Tibial nerve (tissue), 4 donors: Measurements from ENCODE around the gene CMIP. TPM values are rescaled to one million over a fixed set of nuclear protein-coding genes. Genes with fewer than 3 reads are reported as not detected.

Experiments
- DNase-seq, 2 donors: peaks; one replicate each; pipeline ENCODE4 v3.0.0-alpha.2; 2019; ENCODE audit warnings: low spot score in 2 of 2
- H3K27ac ChIP-seq, 4 donors: fragments of 200-600 bp; sonication (generic) in 3 of 4; one replicate each; pipeline ENCODE4 v1.5.1; 2017 to 2019; ENCODE audit warnings: mild to moderate bottlenecking in 1 of 4
- H3K27me3 ChIP-seq, 2 donors: fragments of 200-600 bp; sonication (generic) in 1 of 2; one replicate each; pipeline versions ENCODE4 v1.5.1 to v1.6.0; 2017 to 2019
- H3K36me3 ChIP-seq, 3 donors: fragments of 200-600 bp; sonication (generic); one replicate each; pipeline ENCODE4 v1.5.1; 2018 to 2019
- H3K4me1 ChIP-seq, 4 donors: fragments of 200-600 bp; sonication (generic) in 3 of 4; one replicate each; pipeline ENCODE4 v1.5.1; 2017 to 2019
- H3K4me3 ChIP-seq, 4 donors: fragments of 200-600 bp; sonication (generic) in 3 of 4; one replicate each; pipeline ENCODE4 v1.5.1; 2017 to 2019; ENCODE audit warnings: mild to moderate bottlenecking in 1 of 4, moderate library complexity in 1 of 4
- H3K9me3 ChIP-seq, 4 donors: fragments of 200-600 bp; sonication (generic) in 3 of 4; one replicate each; pipeline ENCODE4 v1.5.1; 2017 to 2019
- EP300 ChIP-seq, 2 donors: sonication (generic); formaldehyde crosslinking; IDR thresholded peaks; one replicate each; pipeline ENCODE4 v1.6.1; 2017; ENCODE audit warnings: antibody characterized with exemption in 2 of 2, mild to moderate bottlenecking in 1 of 2
- POLR2A ChIP-seq, 2 donors: fragments of 450-650 bp; IDR thresholded peaks; one replicate each; pipeline ENCODE4 v1.6.1; 2017; ENCODE audit warnings: antibody characterized with exemption in 2 of 2, mild to moderate bottlenecking in 2 of 2, moderate library complexity in 2 of 2
- WGBS, 2 donors: methylation state at CpG; one replicate each; pipeline ENCODE4 v1.1.5; 2018; 5-methylcytosine and 5-hydroxymethylcytosine counted together
- total RNA-seq, 4 donors: library from RNA; depleted of rRNA; stranded (reverse); fragments of >200 nt; gene quantifications; one replicate each; pipeline ENCODE4 v1.1.0, GENCODE V29; 2016
- TF ChIP-seq, protein P1 (sequence below), 5 experiments: fragments of 200-600 bp in 3 of 5; fragments of 450-650 bp in 2 of 5; sonication (generic) in 3 of 5; IDR thresholded peaks; one replicate each; pipeline ENCODE4 v1.5.1; 2016 to 2019; ENCODE audit warnings: antibody characterized with exemption in 5 of 5, mild to moderate bottlenecking in 3 of 5, moderate library complexity in 2 of 5

CMIP gene
- total RNA-seq, 4 donors from 2014 or later = 28.2 to 48.8 (median 31.8) TPM

- Histone ChIP-seq H3K4me1 (peaks cover 0 to 23% (median 2%) of the 10 kb centered on the region in 4 donors), H3K4me3 (no peak overlapping the region), H3K9me3 (no peaks in the 10 kb centered on the region), H3K27me3 (no peaks in the 10 kb centered on the region), H3K27ac (peak overlapping the region in 1 of 4 donors; percentile 17), H3K36me3 (peaks cover 0 to 40% (median 0%) of the 10 kb centered on the region in 3 donors)
- WGBS, 2 donors = 49 to 52% methylated on average over 15 to 21 of the region's 21 CpGs
- TF ChIP-seq EP300 (IDR thresholded peaks at IDR 0.05) = peak in 1 of 2 donors; percentile 65
- TF ChIP-seq, protein P1, sequence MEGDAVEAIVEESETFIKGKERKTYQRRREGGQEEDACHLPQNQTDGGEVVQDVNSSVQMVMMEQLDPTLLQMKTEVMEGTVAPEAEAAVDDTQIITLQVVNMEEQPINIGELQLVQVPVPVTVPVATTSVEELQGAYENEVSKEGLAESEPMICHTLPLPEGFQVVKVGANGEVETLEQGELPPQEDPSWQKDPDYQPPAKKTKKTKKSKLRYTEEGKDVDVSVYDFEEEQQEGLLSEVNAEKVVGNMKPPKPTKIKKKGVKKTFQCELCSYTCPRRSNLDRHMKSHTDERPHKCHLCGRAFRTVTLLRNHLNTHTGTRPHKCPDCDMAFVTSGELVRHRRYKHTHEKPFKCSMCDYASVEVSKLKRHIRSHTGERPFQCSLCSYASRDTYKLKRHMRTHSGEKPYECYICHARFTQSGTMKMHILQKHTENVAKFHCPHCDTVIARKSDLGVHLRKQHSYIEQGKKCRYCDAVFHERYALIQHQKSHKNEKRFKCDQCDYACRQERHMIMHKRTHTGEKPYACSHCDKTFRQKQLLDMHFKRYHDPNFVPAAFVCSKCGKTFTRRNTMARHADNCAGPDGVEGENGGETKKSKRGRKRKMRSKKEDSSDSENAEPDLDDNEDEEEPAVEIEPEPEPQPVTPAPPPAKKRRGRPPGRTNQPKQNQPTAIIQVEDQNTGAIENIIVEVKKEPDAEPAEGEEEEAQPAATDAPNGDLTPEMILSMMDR (IDR thresholded peaks at IDR 0.05) = no peak
- DNase-seq = no peak
These were observed 267.2 kb downstream of the CMIP start for GRCh38 chr16:81711657-81712319.

- no peak overlapping the region for H3K27ac ChIP-seq
- H3K27me3 ChIP-seq = no peaks in the 10 kb centered on the region
- peaks cover 0 to 18% (median 3%) of the 10 kb centered on the region in 4 donors for H3K4me1 ChIP-seq
- H3K4me3 ChIP-seq = no peak overlapping the region
- TF ChIP-seq, protein P1 (IDR thresholded peaks at IDR 0.05) = no peak
- TF ChIP-seq EP300 (IDR thresholded peaks at IDR 0.05) = no peak
- TF ChIP-seq POLR2A (IDR thresholded peaks at IDR 0.05) = no peak
- WGBS, 2 donors = 80 to 87% methylated on average over 7 of the region's 7 CpGs
- DNase-seq = no peak
- H3K36me3 ChIP-seq = peaks cover 0 to 31% (median 0%) of the 10 kb centered on the region in 3 donors
- H3K9me3 ChIP-seq = no peaks in the 10 kb centered on the region
These were observed 268.1 kb downstream of the CMIP start for GRCh38 chr16:81712681-81713080.

DNA sequence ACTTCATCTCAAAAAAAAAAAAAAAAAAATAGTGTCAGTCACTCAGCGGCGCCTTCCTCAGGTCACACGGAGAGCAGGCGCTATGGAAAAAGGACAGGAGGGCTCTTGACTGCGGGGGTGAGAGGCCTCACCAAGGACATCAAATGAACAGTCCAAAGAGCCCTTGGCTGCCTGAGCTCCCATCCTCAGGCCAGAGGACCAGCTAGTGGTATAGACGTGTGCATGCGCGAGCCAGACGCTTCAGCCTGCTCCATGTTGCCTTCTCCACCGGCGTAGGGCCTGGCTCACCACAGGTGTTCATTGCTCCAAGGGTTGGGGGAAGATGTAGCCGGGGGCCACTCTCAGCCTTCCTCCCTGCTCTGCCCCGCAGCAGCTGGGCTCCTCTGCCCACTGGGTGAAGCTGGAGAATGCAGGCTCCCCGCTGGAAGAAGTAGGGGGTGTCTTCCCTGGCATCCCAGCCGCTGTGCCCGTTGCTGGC lies 268.7 kb downstream of the CMIP start:
- H3K4me3 ChIP-seq = no peak overlapping the region
- no peak for DNase-seq
- H3K36me3 ChIP-seq = peaks cover 0 to 24% (median 0%) of the 10 kb centered on the region in 3 donors
- TF ChIP-seq, protein P1 (IDR thresholded peaks at IDR 0.05) = no peak
- TF ChIP-seq EP300 (IDR thresholded peaks at IDR 0.05) = no peak
- TF ChIP-seq POLR2A (IDR thresholded peaks at IDR 0.05) = no peak
- H3K4me1 ChIP-seq = peaks cover 0 to 11% (median 2%) of the 10 kb centered on the region in 4 donors
- no peak overlapping the region for H3K27ac ChIP-seq
- H3K9me3 ChIP-seq = no peaks in the 10 kb centered on the region
- WGBS, 2 donors = 86 to 89% methylated on average over 12 to 16 of the region's 16 CpGs
- no peaks in the 10 kb centered on the region for H3K27me3 ChIP-seq

DNA sequence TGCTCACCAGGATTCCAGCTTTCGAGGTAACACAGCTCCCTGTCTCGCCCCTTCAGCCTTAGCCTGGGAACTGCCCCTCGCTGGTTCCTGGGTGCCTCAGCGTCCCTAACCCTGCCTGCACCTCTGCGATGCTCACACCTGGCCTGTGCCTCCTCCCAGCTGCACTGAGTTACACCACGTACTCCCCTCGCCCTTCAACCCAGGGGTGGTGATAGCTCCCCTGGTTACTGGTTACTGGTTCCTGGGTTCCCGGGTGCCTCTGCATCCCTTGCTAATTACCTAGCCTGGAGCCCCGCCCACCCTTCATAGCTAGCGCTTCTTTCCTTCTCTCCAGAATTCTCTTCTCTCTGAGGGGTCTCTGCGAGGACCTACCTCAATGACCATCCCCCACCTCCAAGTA lies 269.2 kb downstream of the CMIP start:
- no peak for DNase-seq
- Histone ChIP-seq H3K36me3 (peaks cover 0 to 20% (median 0%) of the 10 kb centered on the region in 3 donors), H3K4me1 (peaks cover 0 to 12% (median 2%) of the 10 kb centered on the region in 4 donors), H3K4me3 (no peak overlapping the region), H3K9me3 (no peaks in the 10 kb centered on the region), H3K27me3 (no peaks in the 10 kb centered on the region), H3K27ac (no peak overlapping the region)
- 89 to 90% methylated on average over 11 of the region's 11 CpGs for WGBS, 2 donors
- TF ChIP-seq EP300 (IDR thresholded peaks at IDR 0.05) = no peak
- TF ChIP-seq POLR2A (IDR thresholded peaks at IDR 0.05) = no peak
- TF ChIP-seq, protein P1 (IDR thresholded peaks at IDR 0.05) = no peak

DNA sequence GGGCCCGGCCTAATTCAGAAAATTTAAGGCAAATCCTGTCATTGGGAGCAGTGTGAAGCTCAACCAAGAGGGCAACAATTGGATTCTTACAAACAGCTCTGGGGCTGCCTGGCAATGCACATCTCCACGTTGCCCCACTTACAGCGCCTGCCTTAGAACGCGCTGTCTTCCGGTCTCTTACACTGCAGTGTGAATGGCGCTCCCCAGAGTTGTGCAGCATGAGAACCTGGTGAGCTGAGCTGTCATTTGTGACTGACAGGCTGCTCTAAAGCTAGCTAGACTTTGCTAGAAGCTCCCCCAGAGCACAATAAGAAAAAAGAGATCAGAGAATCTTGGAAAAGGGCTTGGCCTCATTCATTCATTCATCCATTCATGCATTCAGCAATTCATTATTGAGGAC lies 270.0 kb downstream of the CMIP start:
- Histone ChIP-seq H3K27me3 (no peaks in the 10 kb centered on the region), H3K4me3 (no peak overlapping the region), H3K36me3 (peaks cover 0 to 12% (median 0%) of the 10 kb centered on the region in 3 donors), H3K9me3 (no peaks in the 10 kb centered on the region), H3K4me1 (peaks cover 0 to 15% (median 2%) of the 10 kb centered on the region in 4 donors), H3K27ac (no peak overlapping the region)
- TF ChIP-seq, protein P1 (IDR thresholded peaks at IDR 0.05) = no peak
- TF ChIP-seq EP300 (IDR thresholded peaks at IDR 0.05) (no peak), POLR2A (IDR thresholded peaks at IDR 0.05) (no peak)
- 87 to 91% methylated on average over 7 of the region's 7 CpGs for WGBS, 2 donors
- DNase-seq = no peak
